Endothelial cell of umbilical vein (primary cell): ENCODE results near the gene KCTD19. TPM values are rescaled to one million over a fixed set of nuclear protein-coding genes. Genes with fewer than 3 reads are reported as not detected.

Experiments used
- BruUV-seq: library from RNA; stranded (reverse); fragments of 400-500 nt; replicated peaks from 2 replicates; lab custom pipeline; 2021; lab: Mats Ljungman, UMichigan
- CTCF ChIA-PET: fragments of 300-600, 350-600 bp; sonication (Branson Sonifier 250); formaldehyde crosslinking; loops from one replicate; lab custom pipeline; 2021; ENCODE audit warnings: antibody characterized with exemption, inconsistent platforms; lab: Charles Lee
- POLR2A ChIA-PET: fragments of 300-600, 350-600 bp; sonication (Branson Sonifier 250); formaldehyde crosslinking; loops from one replicate; lab custom pipeline; 2021; ENCODE audit warnings: antibody characterized with exemption, inconsistent platforms; lab: Charles Lee
- DNase-seq: peaks from one replicate; pipeline ENCODE4 v3.0.0-alpha.2; 2011; ENCODE audit warnings: low read depth, low spot score
- FAIRE-seq: peaks from 2 replicates; lab custom pipeline; 2011; peaks lifted over from hg19 to GRCh38; lab: Jason Lieb, UNC
- H2AFZ ChIP-seq: 2 replicates; pipeline ENCODE4 v1.6.0; 2012; ENCODE audit warnings: low read depth, low read length, control low read depth, inconsistent platforms
- H3K27ac ChIP-seq: 2 replicates; pipeline ENCODE4 v1.5.1; 2011; ENCODE audit warnings: low read depth, mild to moderate bottlenecking, control low read depth, low read length, moderate library complexity; ENCODE audit not compliant: insufficient read depth
- H3K27me3 ChIP-seq, 2 experiments: 2 replicates each; pipeline versions ENCODE4 v1.6.0 to v1.6.1; 2011; ENCODE audit warnings: low read length in 2 of 2, mixed read lengths in 1 of 2; ENCODE audit not compliant: control insufficient read depth in 2 of 2, insufficient read depth in 2 of 2
- H3K36me3 ChIP-seq, 2 experiments: 2 replicates in 1 of 2; 3 replicates in 1 of 2; pipeline ENCODE4 v1.5.1; 2011; ENCODE audit warnings: low read length in 2 of 2, mild to moderate bottlenecking in 1 of 2, moderate library complexity in 1 of 2; ENCODE audit not compliant: control insufficient read depth in 2 of 2, insufficient read depth in 2 of 2; ENCODE audit errors: extremely low read depth in 1 of 2
- H3K4me1 ChIP-seq: 3 replicates; pipeline ENCODE4 v1.5.1; 2011; ENCODE audit warnings: mild to moderate bottlenecking, low read length; ENCODE audit not compliant: control insufficient read depth, insufficient read depth; ENCODE audit errors: extremely low read depth
- H3K4me2 ChIP-seq: 2 replicates; pipeline ENCODE4 v1.6.1; 2011; ENCODE audit warnings: low read length, control low read depth, mixed read lengths; ENCODE audit not compliant: insufficient read depth
- H3K4me3 ChIP-seq, 3 experiments: fragments of 200-600 bp in 1 of 3; sonication (generic), shearing (Covaris generic) in 1 of 3; replicated peaks in 1 of 3; 2 replicates each; pipeline ENCODE4 v1.5.1; 2011 to 2016; ENCODE audit warnings: control low read depth in 3 of 3, low read length in 3 of 3, mild to moderate bottlenecking in 2 of 3, inconsistent platforms in 1 of 3, low read depth in 1 of 3, moderate library complexity in 1 of 3; ENCODE audit not compliant: insufficient read depth in 1 of 3
- H3K79me2 ChIP-seq: 2 replicates; pipeline ENCODE4 v1.6.0; 2012; ENCODE audit warnings: low read length, inconsistent platforms; ENCODE audit not compliant: control insufficient read depth, insufficient read depth
- H3K9ac ChIP-seq: replicated peaks from 2 replicates; pipeline ENCODE3; 2011; ENCODE audit warnings: low read length, control low read depth; ENCODE audit not compliant: insufficient read depth; ENCODE audit errors: extremely low read depth
- H3K9me1 ChIP-seq: replicated peaks from 3 replicates; pipeline ENCODE4 v1.6.0; 2011; ENCODE audit warnings: mild to moderate bottlenecking, low read length; ENCODE audit not compliant: control insufficient read depth, insufficient read depth; ENCODE audit errors: extremely low read depth
- H3K9me3 ChIP-seq: replicated peaks from 2 replicates; pipeline ENCODE4 v1.5.1; 2012; ENCODE audit warnings: low read length, inconsistent platforms; ENCODE audit not compliant: control insufficient read depth, insufficient read depth
- H4K20me1 ChIP-seq: replicated peaks from 2 replicates; pipeline ENCODE3; 2011; ENCODE audit warnings: mild to moderate bottlenecking, low read length; ENCODE audit not compliant: control insufficient read depth, insufficient read depth; ENCODE audit errors: extremely low read depth
- CTCF ChIP-seq, 2 donors: IDR thresholded peaks; 1 replicate in 1 of 2; 2 replicates in 1 of 2; pipeline ENCODE4 v1.5.1; 2011; ENCODE audit warnings: low read length in 2 of 2, mild to moderate bottlenecking in 2 of 2, moderate library complexity in 2 of 2, control low read depth in 1 of 2, inconsistent platforms in 1 of 2, low read depth in 1 of 2; ENCODE audit not compliant: insufficient read depth in 1 of 2; ENCODE audit errors: extremely low read depth in 1 of 2
- JUN ChIP-seq: IDR thresholded peaks from 2 replicates; pipeline ENCODE4 v1.6.1; 2011; ENCODE audit warnings: borderline replicate concordance, low read depth; ENCODE audit not compliant: insufficient read length, insufficient read depth
- POLR2AphosphoS5 ChIP-seq: IDR thresholded peaks from 2 replicates; pipeline ENCODE4 v1.6.1; 2012; ENCODE audit warnings: low read depth, mild to moderate bottlenecking, control low read depth, low read length, moderate library complexity; ENCODE audit not compliant: insufficient read depth
- dilution Hi-C: fragments of 300-500 bp; cut with MboI; formaldehyde crosslinking; loops from one replicate; pipeline ENCODE4 v1.15.0; 2019; ENCODE audit warnings: low sequenced_read_pairs; ENCODE audit not compliant: extremely low pct_ligation_motif_present
- intact Hi-C: fragments of 100-400 bp; cut with micrococcal nuclease; formaldehyde crosslinking; loops from one replicate; pipeline ENCODE4 v1.10.0; 2022
- polyA plus RNA-seq, 4 experiments: library from polyadenylated mRNA; depleted of rRNA in 3 of 4; stranded (reverse) in 3 of 4; unstranded in 1 of 4; fragments of >200 nt; gene quantifications; 2 replicates each; pipeline versions ENCODE4 v1.2.1 to v1.2.3, GENCODE V29; 2011 to 2012; ENCODE audit warnings: missing spikeins in 1 of 4
- total RNA-seq: library from RNA; stranded (reverse); gene quantifications from 2 replicates; pipeline ENCODE4 v1.2.3, GENCODE V29; 2021

Gene KCTD19
- total and polyA plus RNA-seq, 2 donors (not counting 3 experiments of a cell fraction or from before 2014, with no cell fraction given), result 0.21 to 0.44 TPM

DNA sequence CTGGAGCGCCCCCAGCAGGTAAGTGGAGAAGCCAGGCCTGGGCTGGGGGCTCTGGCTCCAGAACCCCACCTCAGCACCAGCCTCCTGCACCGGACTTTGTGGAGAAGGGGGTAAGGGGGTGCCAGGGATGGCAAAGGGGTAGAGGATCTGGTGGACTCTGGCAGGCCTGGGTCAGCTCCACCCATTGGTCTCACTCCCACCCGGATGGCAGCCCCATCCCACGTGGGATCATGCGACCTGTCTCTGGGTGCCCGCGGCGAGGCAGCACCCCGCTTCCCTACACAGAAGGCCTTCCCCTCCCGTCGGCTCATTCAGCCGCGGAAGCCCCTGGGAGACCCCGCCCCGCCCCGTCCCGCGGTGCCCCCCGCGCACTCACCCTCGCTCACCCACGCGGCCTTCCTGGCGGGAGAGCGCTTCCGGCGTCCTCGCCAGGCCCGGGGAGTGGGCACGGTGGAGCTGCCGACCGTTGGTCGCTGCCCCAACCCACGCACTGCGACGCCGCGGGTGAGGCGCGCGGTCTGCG, 47.7 kb downstream of the KCTD19 start:
- H3K4me3 ChIP-seq, result peak overlapping the region; percentile 16 to 60 (median 51)
- H3K27me3 ChIP-seq, result no peaks in the 10 kb centered on the region
- no peaks in the 10 kb centered on the region for H3K9me3 ChIP-seq
- no peak for DNase-seq
- peaks cover 0 to 3% of the 10 kb centered on the region in 2 experiments for H3K36me3 ChIP-seq
- dilution Hi-C loops, result no loop called here
- no TSS peak for BruUV-seq
- H3K4me2 ChIP-seq, result peak overlapping the region; percentile 59
- peak overlapping the region; percentile 71 for H3K9ac ChIP-seq
- CTCF ChIA-PET, result interaction anchor here (0.8 to 3.5 kb wide), 11 partner anchors 9 to 120 kb away, joined by 3 to 35 read pairs (median 5); partner anchors contain the start of gene FHOD1
- H3K27ac ChIP-seq, result peak overlapping the region; percentile 78
- no peaks in the 10 kb centered on the region for H3K9me1 ChIP-seq
- peaks cover 21% of the 10 kb centered on the region for H3K4me1 ChIP-seq
- peak; percentile 37 for FAIRE-seq
- intact Hi-C loops, result loop anchor here (1.0 to 5.0 kb wide), 5 partner anchors 33 to 188 kb away; partner anchors contain the start of genes TPPP3 and ZDHHC1
- peak overlapping the region; percentile 71 for H2AFZ ChIP-seq
- POLR2A ChIA-PET, result interaction anchor here (0.5 kb wide), 2 partner anchors 12 to 145 kb away, joined by 3 to 7 read pairs; no protein-coding TSS in a partner anchor
- TF ChIP-seq POLR2AphosphoS5 (no peak), JUN (no peak), CTCF (IDR thresholded peaks at IDR 0.05; ENCODE audit: extremely low read depth in 1 of 2, insufficient read depth in 1 of 2, low read depth in 1 of 2, low read length in 2 of 2) (peak in 1 of 2 donors; percentile 36)
- peaks cover 9% of the 10 kb centered on the region for H3K79me2 ChIP-seq
- no peaks in the 10 kb centered on the region for H4K20me1 ChIP-seq
